NCI-H69 (cell line): ENCODE measurements around the gene NDC1.
A peak's percentile ranks its signal among the peaks of the same experiment; 100 is the strongest.
"Not testable (repeated sequence)": the region's sequence is repeated elsewhere in the genome, so short reads cannot be mapped to it uniquely, and the experiment has no call there.

ENCODE experiments used
- DNase-seq: peaks from one replicate; lab custom pipeline; 2025; lab: John Stamatoyannopoulos, UW

NDC1 gene

DNA sequence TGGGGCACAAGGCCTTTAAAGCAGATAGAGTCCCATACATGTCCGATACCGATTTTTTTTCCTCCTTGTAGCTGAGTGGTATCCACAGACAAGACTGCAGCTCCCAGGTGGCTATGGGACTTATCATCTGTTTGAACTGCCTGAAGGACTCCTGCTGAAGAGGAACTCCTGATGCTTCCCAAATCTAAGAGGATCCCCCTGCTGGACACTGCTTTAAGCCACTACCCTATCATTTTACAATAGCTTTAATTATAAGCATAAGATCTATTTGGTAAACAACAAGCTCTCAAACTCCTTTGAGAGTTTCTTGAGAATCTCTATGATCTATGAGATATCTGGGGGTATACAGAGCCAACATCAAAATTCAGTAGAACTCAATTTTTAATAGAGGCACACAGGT lies 11.7 kb downstream of the NDC1 start:
- DNase-seq: no peak

GRCh38 chr1:53825306-53825705 lies 12.8 kb downstream of the NDC1 start:
- DNase-seq: no peak

DNA sequence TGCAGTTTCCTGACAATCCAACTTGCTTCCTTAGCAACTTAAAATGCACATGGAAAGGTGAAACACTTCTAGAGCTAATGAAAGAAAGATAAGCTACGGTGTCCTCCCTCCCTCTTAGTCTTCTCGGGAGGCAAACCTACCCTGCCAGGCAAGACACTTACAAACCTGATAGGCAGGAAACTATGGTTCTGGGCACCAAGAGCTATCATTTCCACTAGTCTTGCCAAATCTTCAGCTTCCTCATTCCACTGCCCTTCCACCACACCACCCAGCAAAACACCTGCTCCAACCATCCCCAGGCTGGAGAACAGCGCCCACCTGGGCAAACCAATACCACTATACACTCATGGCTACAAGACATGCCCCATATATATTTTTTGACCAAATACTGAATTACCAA lies 15.2 kb downstream of the NDC1 start:
- DNase-seq: no peak

GRCh38 chr1:53821380-53821779 lies 16.7 kb downstream of the NDC1 start:
- no peak for DNase-seq

DNA sequence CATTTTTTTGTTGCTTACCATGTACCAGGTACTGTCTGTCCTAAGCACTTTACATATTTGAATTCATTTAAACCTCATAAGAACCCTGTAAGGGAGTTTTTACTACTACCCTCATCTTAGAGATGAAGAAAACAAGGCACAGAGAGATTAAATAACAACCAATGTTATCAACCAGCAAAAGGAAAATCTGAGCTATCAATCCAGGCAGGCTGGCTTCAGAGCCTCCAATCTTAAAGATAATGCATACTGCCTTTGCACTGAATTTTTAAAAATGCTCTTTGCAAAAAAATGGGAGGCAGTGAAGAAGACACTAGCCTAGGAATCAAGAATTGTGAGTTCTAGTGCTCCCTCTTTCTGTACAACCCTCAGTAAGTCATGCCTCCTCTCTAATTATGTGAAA lies 18.7 kb downstream of the NDC1 start:
- DNase-seq: no peak

DNA sequence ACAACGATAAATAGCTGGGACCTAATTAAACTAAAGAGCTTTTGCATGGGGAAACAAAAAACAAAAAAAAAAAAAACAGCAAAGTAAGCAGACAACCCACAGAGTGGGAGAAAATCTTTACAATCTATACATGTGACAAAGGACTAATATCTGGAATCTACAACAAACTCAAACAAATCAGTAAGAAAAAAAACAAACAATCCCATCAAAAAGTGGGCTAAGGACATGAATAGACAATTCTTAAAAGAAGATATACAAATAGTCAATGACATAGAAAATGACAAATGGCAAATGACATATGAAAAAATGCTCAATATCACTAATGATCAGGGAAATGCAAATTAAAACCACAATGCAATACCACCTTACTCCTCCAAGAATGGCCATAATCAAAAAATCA lies 21.5 kb downstream of the NDC1 start:
- not testable (repeated sequence) for DNase-seq

DNA sequence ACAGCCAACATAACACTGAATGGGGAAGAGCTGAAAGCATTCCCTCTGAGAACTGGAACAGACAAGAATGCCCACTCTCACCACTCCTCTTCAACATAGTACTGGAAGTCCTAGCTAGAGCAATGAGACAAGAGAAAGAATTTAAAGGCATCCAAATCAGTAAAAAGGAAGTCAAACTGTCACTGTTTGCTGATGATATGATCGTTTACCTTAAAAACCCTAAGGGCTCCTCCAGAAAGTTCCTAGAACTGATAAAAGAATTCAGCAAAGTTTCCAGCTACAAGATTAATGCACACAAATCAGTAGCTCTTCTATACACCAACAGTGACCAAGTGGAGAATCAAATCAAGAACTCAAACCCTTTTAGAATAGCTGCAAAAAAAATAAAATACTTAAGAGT lies 22.6 kb downstream of the NDC1 start:
- not testable (repeated sequence) for DNase-seq

- peak; percentile 25 for DNase-seq
These were observed 26.7 kb downstream of the NDC1 start for GRCh38 chr1:53811414-53811851.

GRCh38 chr1:53810497-53810896 lies 27.6 kb downstream of the NDC1 start:
- no peak for DNase-seq

GRCh38 chr1:53810007-53810406 lies 28.1 kb downstream of the NDC1 start:
- no peak for DNase-seq

DNA sequence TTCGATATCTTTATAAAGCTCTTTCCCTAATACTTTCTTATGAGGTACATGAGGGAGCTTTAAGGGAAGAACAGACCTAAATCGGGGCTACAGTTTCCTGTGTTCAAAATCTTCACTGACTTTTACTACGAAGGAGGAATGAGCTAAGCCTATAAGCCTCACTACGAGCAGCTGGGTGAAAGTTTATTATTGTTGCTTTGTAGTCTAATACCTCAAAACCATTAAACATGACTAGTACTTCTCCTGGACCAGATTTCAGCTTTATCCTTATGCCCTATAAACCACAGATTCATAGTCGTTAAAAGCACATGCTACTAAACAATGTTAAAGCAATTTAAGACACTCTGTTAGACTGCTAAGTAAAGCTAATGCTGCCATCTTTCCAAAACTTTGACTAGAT lies 30.2 kb downstream of the NDC1 start:
- DNase-seq: no peak

- DNase-seq: no peak
These were observed 33.1 kb downstream of the NDC1 start for GRCh38 chr1:53804791-53805505.

- no peak for DNase-seq
These were observed 33.9 kb downstream of the NDC1 start for GRCh38 chr1:53804181-53804580.

DNA sequence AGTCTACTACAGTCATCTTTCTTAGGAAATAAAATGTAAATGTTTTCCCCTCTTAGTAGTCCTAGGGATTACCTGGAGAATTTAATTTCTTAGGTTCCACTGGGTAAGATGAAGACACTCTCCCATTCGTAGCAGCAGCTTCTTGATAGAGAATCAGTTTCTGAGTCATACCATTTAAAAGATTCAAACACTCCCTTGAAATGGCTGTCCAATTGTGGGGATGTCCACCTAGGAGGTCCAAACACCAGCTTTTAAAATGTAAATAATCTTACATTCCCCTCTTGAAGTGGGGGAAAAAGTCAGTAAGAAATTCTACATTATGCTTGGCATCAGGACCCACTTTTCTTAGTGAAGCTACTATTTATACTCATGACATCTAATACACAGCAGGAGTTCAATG lies 37.5 kb downstream of the NDC1 start:
- DNase-seq: no peak

- no peak for DNase-seq
These were observed 39.0 kb downstream of the NDC1 start for GRCh38 chr1:53799141-53799540.

DNA sequence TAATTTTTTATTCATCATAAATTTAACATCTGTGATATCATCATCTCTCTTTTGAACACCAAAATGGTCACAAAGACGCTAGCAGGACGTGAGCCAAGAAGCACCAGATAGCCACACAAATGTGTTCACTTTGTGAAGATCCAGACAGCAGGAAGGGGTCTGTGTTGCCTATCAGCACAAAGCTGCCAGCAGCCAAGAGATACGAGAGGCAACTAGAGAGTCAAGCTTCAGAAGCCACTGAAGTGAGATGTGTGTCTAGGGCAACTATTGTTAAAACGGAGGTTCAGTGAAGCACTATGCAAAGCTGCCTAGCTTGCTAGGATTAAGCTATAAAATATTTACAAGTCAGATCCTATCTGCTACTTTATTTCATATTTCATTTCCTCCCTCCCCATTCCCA lies 45.3 kb downstream of the NDC1 start:
- no peak for DNase-seq

DNA sequence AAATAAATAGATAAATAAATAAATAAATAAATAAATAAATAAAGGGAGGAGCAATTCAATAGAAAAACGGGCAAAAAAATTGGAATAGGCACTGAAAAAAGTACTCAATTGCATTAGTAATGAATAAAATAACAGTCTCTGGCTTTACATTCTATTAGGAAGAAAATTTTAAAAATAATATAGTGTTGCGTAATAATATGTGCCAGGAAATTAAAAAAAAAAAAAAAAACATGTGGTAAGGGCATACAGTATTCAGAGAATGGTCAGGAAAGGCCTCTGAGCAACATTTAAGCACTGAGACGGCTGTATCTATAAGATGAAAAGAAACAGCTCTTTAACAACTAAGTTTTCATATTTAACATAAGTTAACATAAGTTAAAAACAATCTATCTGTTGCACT lies 50.4 kb downstream of the NDC1 start:
- no peak for DNase-seq

GRCh38 chr1:53783056-53783455 lies 55.0 kb downstream of the NDC1 start:
- DNase-seq: no peak

- DNase-seq: no peak
These were observed 56.4 kb downstream of the NDC1 start for GRCh38 chr1:53781654-53782053.

DNA sequence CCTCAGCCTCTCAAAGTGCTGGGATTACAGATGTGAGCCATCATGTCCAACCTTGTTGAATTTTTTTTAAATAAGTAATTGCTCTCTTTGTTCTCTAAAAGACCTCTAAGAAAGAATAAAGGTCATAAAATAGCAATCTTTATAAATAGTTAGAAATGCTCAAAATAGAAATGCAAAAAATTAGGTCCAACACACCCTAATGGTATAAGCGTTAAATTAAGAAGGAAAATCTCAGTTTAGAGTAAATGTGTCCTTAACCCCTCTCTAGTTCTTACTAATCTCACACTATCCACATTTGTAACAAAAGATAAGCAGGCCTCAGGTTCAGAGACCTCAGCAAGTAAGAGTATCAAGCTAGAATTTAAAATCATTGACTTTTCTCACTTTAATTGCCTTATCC lies 60.8 kb downstream of the NDC1 start:
- DNase-seq: no peak

- no peak for DNase-seq
These were observed 66.4 kb downstream of the NDC1 start for GRCh38 chr1:53771648-53772047.

DNA sequence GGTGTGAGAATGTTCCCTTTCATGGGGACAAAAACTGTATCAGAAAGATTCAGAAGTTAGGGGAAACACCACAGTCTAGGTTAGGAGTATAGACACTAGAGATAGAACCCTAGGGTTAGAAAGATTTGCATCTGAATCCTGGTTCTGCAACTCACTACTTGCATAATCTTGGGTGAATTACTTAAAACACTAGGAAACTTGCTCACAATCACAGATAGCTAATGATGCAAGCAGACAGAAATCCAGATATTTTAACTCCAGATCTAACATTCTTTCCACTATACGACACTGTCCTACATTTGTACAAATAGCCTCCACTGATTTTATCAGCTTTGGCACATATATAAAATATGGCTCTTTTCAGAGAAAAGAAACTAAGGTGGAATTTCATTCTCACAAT lies 68.3 kb downstream of the NDC1 start:
- DNase-seq: no peak

- DNase-seq: no peak
These were observed 68.9 kb downstream of the NDC1 start for GRCh38 chr1:53769184-53769583.

- no peak for DNase-seq
These were observed 71.2 kb downstream of the NDC1 start for GRCh38 chr1:53766831-53767405.
